Naive thymus-derived CD4-positive, alpha-beta T cell (primary cell): ENCODE results near the gene ABL1. TPM values are rescaled to one million over a fixed set of nuclear protein-coding genes. Genes with fewer than 3 reads are reported as not detected.
"Not testable (repeated sequence)": the region's sequence is repeated elsewhere in the genome, so short reads cannot be mapped to it uniquely, and the experiment has no call there.

Source experiments
- ATAC-seq: fragments of 150-1000 bp; cut with Tn5 transposase; 2 replicates; pipeline ENCODE4 v1.10.0; 2021; ENCODE audit warnings: mild to moderate bottlenecking, moderate library complexity
- CTCF ChIA-PET: fragments of 350-600 bp; sonication (Branson Sonifier 250); formaldehyde crosslinking; loops from one replicate; lab custom pipeline; 2021; ENCODE audit warnings: antibody characterized with exemption; lab: Charles Lee
- POLR2A ChIA-PET: fragments of 350-600 bp; sonication (Branson Sonifier 250); formaldehyde crosslinking; loops from one replicate; lab custom pipeline; 2021; ENCODE audit warnings: antibody characterized with exemption, inconsistent platforms; lab: Charles Lee
- DNase-seq, 9 donors: peaks; one replicate each; pipeline versions ENCODE4 v3.0.0 to v3.0.0-alpha.2; 2020 to 2022; ENCODE audit warnings: mixed read lengths in 1 of 9
- H3K27ac ChIP-seq: one replicate; pipeline ENCODE4 v1.7.0; 2013; ENCODE audit warnings: mild to moderate bottlenecking, low read depth, low read length, moderate library complexity
- H3K27me3 ChIP-seq, 2 donors: one replicate each; pipeline ENCODE4 v1.7.0; 2013; ENCODE audit warnings: low read length in 2 of 2, mild to moderate bottlenecking in 2 of 2, moderate library complexity in 2 of 2; ENCODE audit not compliant: control insufficient read depth in 2 of 2, insufficient read depth in 2 of 2
- H3K36me3 ChIP-seq, 3 experiments: 1 replicate in 2 of 3; 2 replicates in 1 of 3; pipeline ENCODE4 v1.7.0; 2013; ENCODE audit warnings: low read length in 3 of 3, mild to moderate bottlenecking in 3 of 3, moderate library complexity in 1 of 3; ENCODE audit not compliant: insufficient read depth in 3 of 3, control insufficient read depth in 2 of 3
- H3K4me1 ChIP-seq, 2 donors: one replicate each; pipeline ENCODE4 v1.7.0; 2013; ENCODE audit warnings: low read length in 2 of 2, mild to moderate bottlenecking in 2 of 2, moderate library complexity in 1 of 2; ENCODE audit not compliant: control insufficient read depth in 2 of 2, insufficient read depth in 2 of 2
- H3K4me3 ChIP-seq: 2 replicates; pipeline ENCODE4 v1.7.0; 2013; ENCODE audit warnings: mild to moderate bottlenecking, low read length
- H3K9me3 ChIP-seq, 3 experiments: 1 replicate in 2 of 3; 2 replicates in 1 of 3; pipeline ENCODE4 v1.7.0; 2013; ENCODE audit warnings: low read length in 3 of 3; ENCODE audit not compliant: control insufficient read depth in 2 of 3
- H3K27ac Mint-ChIP-seq, 9 donors: one replicate each; pipeline ENCODE4 v1.8.0; 2020 to 2022; ENCODE audit warnings: mixed read lengths in 9 of 9, mild to moderate bottlenecking in 8 of 9, moderate library complexity in 5 of 9, inconsistent platforms in 2 of 9
- H3K27me3 Mint-ChIP-seq, 5 donors: one replicate each; pipeline ENCODE4 v1.8.0; 2021 to 2022; ENCODE audit warnings: mixed read lengths in 5 of 5, mild to moderate bottlenecking in 1 of 5
- H3K36me3 Mint-ChIP-seq, 5 donors: one replicate each; pipeline ENCODE4 v1.8.0; 2020 to 2022; ENCODE audit warnings: mixed read lengths in 5 of 5, mild to moderate bottlenecking in 3 of 5, inconsistent platforms in 1 of 5
- H3K4me1 Mint-ChIP-seq, 7 donors: one replicate each; pipeline ENCODE4 v1.8.0; 2020 to 2022; ENCODE audit warnings: mixed read lengths in 7 of 7, mild to moderate bottlenecking in 3 of 7, inconsistent platforms in 1 of 7
- H3K4me3 Mint-ChIP-seq, 10 donors: one replicate each; pipeline ENCODE4 v1.8.0; 2020 to 2022; ENCODE audit warnings: mild to moderate bottlenecking in 10 of 10, mixed read lengths in 10 of 10, moderate library complexity in 6 of 10, inconsistent platforms in 2 of 10
- H3K9me3 Mint-ChIP-seq, 11 donors: one replicate each; pipeline ENCODE4 v1.8.0; 2020 to 2022; ENCODE audit warnings: mixed read lengths in 11 of 11, mild to moderate bottlenecking in 4 of 11, inconsistent platforms in 1 of 11, moderate library complexity in 1 of 11
- intact Hi-C, 2 donors: fragments of 100-400 bp; cut with micrococcal nuclease; formaldehyde crosslinking; loops; one replicate each; pipeline ENCODE4 v1.15.1; 2023
- polyA plus RNA-seq, 2 donors: library from polyadenylated mRNA; unstranded; fragments of 300-500 nt; fragmentation: Illumina TruSeq; gene quantifications; one replicate each; pipeline ENCODE4 v1.2.3, GENCODE V29; 2021
- total RNA-seq, 6 experiments: library from RNA in 5 of 6; stranded (reverse) in 5 of 6; gene quantifications; 1 replicate in 5 of 6; 2 replicates in 1 of 6; pipeline ENCODE4 v1.2.3 and lab custom pipeline; 2021 to 2026

The ABL1 gene
- total and polyA plus RNA-seq, 7 experiments from 2014 or later = 8.4 to 41.0 (median 39.1) TPM

DNA sequence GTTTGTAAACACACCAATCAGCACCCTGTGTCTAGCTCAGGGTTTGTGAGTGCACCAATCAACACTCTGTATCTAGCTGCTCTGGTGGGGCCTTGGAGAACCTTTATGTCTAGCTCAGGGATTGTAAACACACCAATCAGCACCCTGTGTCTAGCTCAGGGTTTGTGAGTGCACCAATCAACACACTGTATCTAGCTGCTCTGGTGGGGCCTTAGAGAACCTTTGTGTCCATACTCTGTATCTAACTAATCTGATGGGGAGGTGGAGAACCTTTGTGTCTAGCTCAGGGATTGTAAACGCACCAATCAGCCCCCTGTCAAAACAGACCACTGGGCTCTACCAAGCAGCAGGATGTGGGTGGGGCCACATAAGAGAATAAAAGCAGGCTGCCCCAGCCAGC is 75.6 kb downstream of the ABL1 start:
- ATAC-seq, H3K9me3 Mint-ChIP-seq, H3K27me3 Mint-ChIP-seq, POLR2A ChIA-PET, H3K36me3 ChIP-seq, H3K9me3 ChIP-seq, intact Hi-C loops, CTCF ChIA-PET, H3K27ac Mint-ChIP-seq, H3K4me1 ChIP-seq, H3K4me1 Mint-ChIP-seq, H3K4me3 ChIP-seq, H3K4me3 Mint-ChIP-seq, H3K36me3 Mint-ChIP-seq, H3K27me3 ChIP-seq, DNase-seq, H3K27ac ChIP-seq: not testable (repeated sequence)

DNA sequence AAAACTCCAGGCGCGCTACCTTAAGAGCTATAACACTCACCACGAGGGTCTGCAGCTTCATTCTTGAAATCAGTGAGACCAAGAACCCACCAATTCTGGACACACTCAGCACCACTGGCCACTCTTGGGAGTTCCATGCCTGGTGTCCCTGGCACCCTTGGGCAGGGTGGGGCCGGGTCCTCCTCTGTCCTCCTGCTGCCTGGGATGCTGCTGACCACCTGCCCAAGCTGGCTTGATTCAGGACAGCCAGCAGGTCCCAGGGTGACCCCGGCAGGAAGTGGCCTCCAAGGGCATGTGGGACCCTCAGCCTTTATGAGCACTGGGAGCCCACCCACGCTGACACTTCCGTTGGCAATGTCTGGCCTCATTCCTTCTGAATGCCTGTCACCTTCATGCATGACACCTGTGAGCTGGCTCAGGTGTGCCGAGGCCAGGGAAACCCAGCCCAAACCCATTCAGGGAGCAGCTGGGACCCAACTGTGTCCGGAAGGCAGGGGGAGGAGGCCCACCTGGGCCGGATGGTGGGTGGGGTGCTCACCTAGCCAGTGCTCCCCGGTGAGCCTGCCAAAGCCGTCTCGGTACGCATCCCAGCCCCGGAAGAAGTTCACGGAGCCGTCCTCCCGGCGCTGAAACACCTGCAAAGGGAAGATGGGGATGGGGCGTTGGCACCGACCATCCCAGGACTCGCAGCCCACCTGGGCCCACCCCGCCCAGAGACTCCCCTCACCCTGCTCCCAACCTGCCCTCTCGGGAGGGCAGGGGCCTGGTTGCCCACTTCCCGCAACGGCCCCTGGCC is 76.4 kb downstream of the ABL1 start:
- intact Hi-C loops = no loop called here
- H3K27me3 ChIP-seq = no peaks in the 10 kb centered on the region
- H3K9me3 ChIP-seq = no peaks in the 10 kb centered on the region
- ChIA-PET POLR2A (no interaction called here), CTCF (no interaction called here)
- ATAC-seq (no peak), DNase-seq (no peak)
- Mint-ChIP-seq H3K9me3 (no peaks in the 10 kb centered on the region), H3K36me3 (no peaks in the 10 kb centered on the region), H3K27me3 (peaks cover 0 to 3% (median 0%) of the 10 kb centered on the region in 5 donors), H3K27ac (no peak overlapping the region), H3K4me3 (no peak overlapping the region), H3K4me1 (peaks cover 0 to 4% (median 0%) of the 10 kb centered on the region in 7 donors)
- H3K4me1 ChIP-seq = no peaks in the 10 kb centered on the region
- no peak overlapping the region for H3K27ac ChIP-seq
- no peak overlapping the region for H3K4me3 ChIP-seq
- no peaks in the 10 kb centered on the region for H3K36me3 ChIP-seq

DNA sequence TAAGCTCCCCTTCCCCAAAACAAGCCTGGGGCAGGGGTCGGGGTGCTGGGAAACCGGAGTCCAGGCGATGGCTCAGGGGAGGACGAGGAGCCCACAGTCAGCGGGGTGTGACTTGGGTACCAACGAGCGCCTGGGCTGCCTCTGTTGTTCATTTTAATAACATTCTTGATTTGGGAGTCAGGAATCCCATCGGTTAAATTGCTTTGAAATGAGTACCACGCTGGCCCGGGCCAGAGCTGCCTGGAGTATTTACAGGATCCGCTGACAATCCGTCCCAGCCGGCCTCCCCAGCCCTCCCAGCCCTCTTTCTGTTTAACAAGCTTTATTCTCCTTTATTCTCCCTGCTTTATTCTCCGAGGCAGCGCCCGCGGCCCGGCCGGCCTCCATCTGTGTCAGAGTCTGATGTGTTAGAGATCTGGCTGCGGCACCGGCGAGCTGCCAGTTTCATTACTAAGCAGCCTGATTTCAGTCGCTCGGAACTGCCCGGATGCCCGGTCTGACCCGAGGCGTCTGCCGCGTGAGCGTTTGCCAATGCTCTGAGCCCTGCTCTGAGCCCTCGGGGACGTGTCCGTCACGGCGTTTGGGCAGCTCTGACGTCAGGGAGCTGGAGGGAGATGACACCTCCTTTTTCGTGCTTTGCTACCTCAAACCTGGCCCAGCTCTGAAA is 78.0 kb downstream of the ABL1 start:
- Histone ChIP-seq H3K27ac (no peak overlapping the region), H3K4me3 (no peak overlapping the region), H3K27me3 (no peaks in the 10 kb centered on the region), H3K4me1 (no peaks in the 10 kb centered on the region), H3K9me3 (no peaks in the 10 kb centered on the region), H3K36me3 (no peaks in the 10 kb centered on the region)
- ATAC-seq (no peak), DNase-seq (no peak)
- H3K9me3 Mint-ChIP-seq = no peaks in the 10 kb centered on the region
- H3K27me3 Mint-ChIP-seq = peaks cover 0 to 6% (median 0%) of the 10 kb centered on the region in 5 donors
- POLR2A ChIA-PET = no interaction called here
- H3K27ac Mint-ChIP-seq = no peak overlapping the region
- CTCF ChIA-PET = no interaction called here
- no peak overlapping the region for H3K4me3 Mint-ChIP-seq
- H3K36me3 Mint-ChIP-seq = no peaks in the 10 kb centered on the region
- peaks cover 0 to 4% (median 0%) of the 10 kb centered on the region in 7 donors for H3K4me1 Mint-ChIP-seq
- intact Hi-C loops = no loop called here

DNA sequence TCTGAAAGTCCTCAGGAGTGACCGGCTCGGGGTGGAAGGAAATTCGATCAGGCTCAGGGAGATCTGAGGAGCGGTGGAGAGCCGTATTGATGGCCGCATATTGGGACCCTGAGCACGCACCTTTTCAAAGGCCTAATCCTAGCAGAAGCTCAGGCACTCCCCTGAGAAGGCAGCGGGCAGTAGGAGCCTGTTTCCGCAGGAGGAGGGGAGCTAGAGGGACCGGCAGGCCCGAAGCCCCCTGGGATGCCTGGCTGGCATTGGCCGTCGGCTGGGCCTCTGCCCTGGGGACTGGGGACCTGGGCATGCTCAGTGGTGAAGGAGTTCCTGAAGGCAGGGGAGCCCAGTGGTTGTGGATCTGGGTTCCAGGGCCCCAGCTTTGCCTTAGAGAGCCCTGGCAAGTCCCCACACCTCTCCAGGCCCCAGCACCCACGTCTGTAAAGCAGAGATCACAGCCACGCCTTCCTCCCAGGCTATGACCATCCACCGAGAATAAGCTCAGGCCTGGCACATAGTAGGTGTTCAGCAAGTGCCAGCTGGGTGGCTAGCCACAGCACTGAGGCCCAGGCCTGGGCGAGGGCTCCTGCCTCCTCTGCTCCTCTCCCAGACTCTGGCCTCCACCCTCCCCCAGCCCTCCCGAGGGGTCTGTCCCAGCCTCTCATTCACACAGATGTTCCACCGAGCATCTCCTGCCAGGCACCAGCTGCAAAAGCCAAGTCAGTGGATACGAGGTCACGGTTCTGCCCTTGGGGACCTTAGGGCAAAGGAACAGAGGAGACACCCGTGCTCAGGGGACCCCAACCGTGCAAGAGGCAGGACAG is 78.8 kb downstream of the ABL1 start:
- POLR2A ChIA-PET = no interaction called here

DNA sequence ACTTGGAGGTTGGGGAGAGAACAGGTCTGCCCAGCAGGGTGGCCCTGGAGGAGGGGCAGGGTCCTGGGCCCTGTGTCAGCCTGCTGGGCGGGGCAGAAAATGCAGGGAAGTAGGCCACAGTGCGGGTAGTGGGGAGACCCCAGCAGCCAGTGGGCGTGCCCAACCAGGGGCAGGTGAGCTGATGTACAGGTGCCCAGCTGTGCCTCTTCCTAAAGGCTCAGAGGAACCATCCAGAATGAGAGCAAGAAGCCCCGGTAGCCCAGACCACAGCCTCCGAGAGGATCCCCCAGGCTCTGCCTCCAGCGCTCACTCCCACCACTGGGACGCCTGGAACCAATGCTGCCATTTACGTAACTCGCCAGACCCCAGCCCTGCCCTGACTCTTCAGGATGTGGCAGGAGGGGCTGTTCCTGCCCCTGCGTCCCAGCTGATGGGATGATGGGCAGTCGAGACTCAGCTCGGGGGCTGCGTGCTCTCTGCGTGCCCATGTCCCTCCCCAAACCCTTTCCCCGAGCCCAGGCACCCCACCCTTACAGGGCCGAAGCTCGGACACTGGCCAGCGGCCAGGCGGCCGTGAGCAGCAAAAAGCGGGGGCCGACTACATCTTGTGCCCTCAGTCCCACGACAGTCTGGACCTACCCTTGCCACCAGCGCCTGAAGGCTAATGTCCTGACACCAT is 79.5 kb downstream of the ABL1 start:
- H3K9me3 ChIP-seq = no peaks in the 10 kb centered on the region
- no peaks in the 10 kb centered on the region for H3K9me3 Mint-ChIP-seq
- POLR2A ChIA-PET = no interaction called here
- intact Hi-C loops = no loop called here
- no peak overlapping the region for H3K4me3 Mint-ChIP-seq
- peaks cover 0 to 6% (median 0%) of the 10 kb centered on the region in 5 donors for H3K27me3 Mint-ChIP-seq
- ATAC-seq (no peak), DNase-seq (no peak)
- CTCF ChIA-PET = no interaction called here
- no peak overlapping the region for H3K27ac Mint-ChIP-seq
- no peak overlapping the region for H3K27ac ChIP-seq
- H3K4me3 ChIP-seq = no peak overlapping the region
- peaks cover 0 to 4% (median 0%) of the 10 kb centered on the region in 7 donors for H3K4me1 Mint-ChIP-seq
- H3K4me1 ChIP-seq = no peaks in the 10 kb centered on the region
- H3K36me3 Mint-ChIP-seq = no peaks in the 10 kb centered on the region
- no peaks in the 10 kb centered on the region for H3K36me3 ChIP-seq
- no peaks in the 10 kb centered on the region for H3K27me3 ChIP-seq

More for the DNA sequence above, 78.8 kb downstream of the ABL1 start:
- no peaks in the 10 kb centered on the region for H3K36me3 Mint-ChIP-seq
- Histone ChIP-seq H3K9me3 (no peaks in the 10 kb centered on the region), H3K36me3 (no peaks in the 10 kb centered on the region), H3K4me3 (no peak overlapping the region), H3K27me3 (no peaks in the 10 kb centered on the region), H3K4me1 (no peaks in the 10 kb centered on the region), H3K27ac (no peak overlapping the region)
- H3K27me3 Mint-ChIP-seq = peaks cover 0 to 6% (median 0%) of the 10 kb centered on the region in 5 donors
- no peak overlapping the region for H3K4me3 Mint-ChIP-seq
- no peaks in the 10 kb centered on the region for H3K9me3 Mint-ChIP-seq
- DNase-seq (no peak), ATAC-seq (no peak)
- H3K27ac Mint-ChIP-seq = no peak overlapping the region
- CTCF ChIA-PET = no interaction called here
- H3K4me1 Mint-ChIP-seq = peaks cover 0 to 4% (median 0%) of the 10 kb centered on the region in 7 donors
- intact Hi-C loops = no loop called here

DNA sequence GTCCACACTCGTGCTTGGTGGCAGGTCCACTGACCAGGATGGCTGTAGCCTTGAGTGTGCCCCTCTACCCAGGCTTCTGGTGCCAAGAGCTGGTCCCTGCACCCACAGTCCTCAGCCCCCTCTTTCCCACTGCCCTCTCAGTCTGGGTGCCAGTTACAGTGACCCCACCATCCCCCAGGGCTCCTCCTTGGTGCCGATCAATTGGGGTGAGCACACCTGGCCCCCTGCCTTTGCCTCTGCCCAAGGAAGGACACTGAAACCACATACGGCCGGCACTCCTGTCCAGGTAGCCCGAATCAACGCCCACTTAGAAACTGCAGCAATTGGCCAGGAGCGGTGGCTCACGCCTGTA is 80.0 kb downstream of the ABL1 start:
- H3K27me3 Mint-ChIP-seq = peaks cover 0 to 6% (median 0%) of the 10 kb centered on the region in 5 donors
- ATAC-seq = no peak
- peaks cover 0 to 4% (median 0%) of the 10 kb centered on the region in 7 donors for H3K4me1 Mint-ChIP-seq
- H3K27ac ChIP-seq = no peak overlapping the region
- H3K9me3 ChIP-seq = no peaks in the 10 kb centered on the region
- intact Hi-C loops = no loop called here
- no peak overlapping the region for H3K4me3 ChIP-seq
- no peak overlapping the region for H3K4me3 Mint-ChIP-seq
- H3K36me3 ChIP-seq = no peaks in the 10 kb centered on the region
- no peaks in the 10 kb centered on the region for H3K36me3 Mint-ChIP-seq
- POLR2A ChIA-PET = no interaction called here
- no peaks in the 10 kb centered on the region for H3K27me3 ChIP-seq
- no peaks in the 10 kb centered on the region for H3K4me1 ChIP-seq
- CTCF ChIA-PET = no interaction called here
- no peak for DNase-seq
- no peaks in the 10 kb centered on the region for H3K9me3 Mint-ChIP-seq
- H3K27ac Mint-ChIP-seq = no peak overlapping the region
